ENCODE data around the gene HOXA4.

HOXA4 gene

GRCh38 chr7:27159266-27160144, 28.9 kb upstream of the HOXA4 start:
- H3K9ac ChIP-seq (ENCODE audit: low read length) = no peak overlapping the region
- H2AFZ ChIP-seq (ENCODE audit: low read length) = no peak overlapping the region
- H3F3A ChIP-seq (ENCODE audit: insufficient read depth, low read length) = no peaks in the 10 kb centered on the region
- peaks cover 91% of the 10 kb centered on the region for H3K27me3 ChIP-seq (replicated peaks; ENCODE audit: insufficient read depth, low read length)
- H3K36me3 ChIP-seq (replicated peaks; ENCODE audit: insufficient read depth, low read length) = no peaks in the 10 kb centered on the region
- no peaks in the 10 kb centered on the region for H3K79me2 ChIP-seq (ENCODE audit: low read length)
- H3K4me3 ChIP-seq (ENCODE audit: low read length) = peak overlapping the region; percentile 64; the same call in 1 of the 2 replicates
- no peaks in the 10 kb centered on the region for H3K9me3 ChIP-seq (replicated peaks; ENCODE audit: insufficient read depth, low read length)
- DNase-seq = no peak
- H3K27ac ChIP-seq (ENCODE audit: low read length) = no peak overlapping the region
- H3K4me1 ChIP-seq (ENCODE audit: low read length) = peaks cover 4% of the 10 kb centered on the region; the same call in 1 of the 2 replicates
- H3K4me2 ChIP-seq (ENCODE audit: low read depth, low read length) = peak overlapping the region; percentile 96; the same call in 1 of the 2 replicates
- no peaks in the 10 kb centered on the region for H3K9me2 ChIP-seq (replicated peaks; ENCODE audit: insufficient read depth, low read length)
- no peaks in the 10 kb centered on the region for H4K20me1 ChIP-seq (ENCODE audit: insufficient read depth, low read length)
- TF ChIP-seq EZH2phosphoT487 (IDR thresholded peaks at IDR 0.05; ENCODE audit: low read length) = no peak
- no peak for TF ChIP-seq CTCF (IDR thresholded peaks at IDR 0.05; ENCODE audit: low read length)
- no peak for TF ChIP-seq EZH2 (optimal IDR thresholded peaks at IDR 0.05; ENCODE audit: low read depth, low read length)

- H3K4me1 ChIP-seq (ENCODE audit: low read length) = peaks cover 4% of the 10 kb centered on the region; the same call in 1 of the 2 replicates
- no peaks in the 10 kb centered on the region for H3F3A ChIP-seq (ENCODE audit: insufficient read depth, low read length)
- no peak overlapping the region for H3K27ac ChIP-seq (ENCODE audit: low read length)
- no peaks in the 10 kb centered on the region for H3K9me3 ChIP-seq (replicated peaks; ENCODE audit: insufficient read depth, low read length)
- H3K9ac ChIP-seq (ENCODE audit: low read length) = no peak overlapping the region
- H3K27me3 ChIP-seq (replicated peaks; ENCODE audit: insufficient read depth, low read length) = peaks cover 91% of the 10 kb centered on the region
- no peaks in the 10 kb centered on the region for H3K79me2 ChIP-seq (ENCODE audit: low read length)
- H3K36me3 ChIP-seq (replicated peaks; ENCODE audit: insufficient read depth, low read length) = no peaks in the 10 kb centered on the region
- no peak overlapping the region for H3K4me3 ChIP-seq (ENCODE audit: low read length)
- H3K4me2 ChIP-seq (ENCODE audit: low read depth, low read length) = no peak overlapping the region
- no peaks in the 10 kb centered on the region for H3K9me2 ChIP-seq (replicated peaks; ENCODE audit: insufficient read depth, low read length)
- H4K20me1 ChIP-seq (ENCODE audit: insufficient read depth, low read length) = no peaks in the 10 kb centered on the region
- DNase-seq = no peak
- no peak for TF ChIP-seq EZH2phosphoT487 (IDR thresholded peaks at IDR 0.05; ENCODE audit: low read length)
- no peak for TF ChIP-seq CTCF (IDR thresholded peaks at IDR 0.05; ENCODE audit: low read length)
- no peak for TF ChIP-seq EZH2 (optimal IDR thresholded peaks at IDR 0.05; ENCODE audit: low read depth, low read length)
- no peak overlapping the region for H2AFZ ChIP-seq (ENCODE audit: low read length)
Measured at GRCh38 chr7:27158436-27159265, 28.1 kb upstream of the HOXA4 start.

GRCh38 chr7:27157702-27158431, 27.3 kb upstream of the HOXA4 start:
- Histone ChIP-seq H3K9ac (ENCODE audit: low read length) (no peak overlapping the region), H3K27me3 (replicated peaks; ENCODE audit: insufficient read depth, low read length) (peaks cover 91% of the 10 kb centered on the region), H2AFZ (ENCODE audit: low read length) (no peak overlapping the region), H4K20me1 (ENCODE audit: insufficient read depth, low read length) (no peaks in the 10 kb centered on the region), H3K4me2 (ENCODE audit: low read depth, low read length) (no peak overlapping the region), H3K4me3 (ENCODE audit: low read length) (no peak overlapping the region), H3K9me3 (replicated peaks; ENCODE audit: insufficient read depth, low read length) (no peaks in the 10 kb centered on the region), H3K27ac (ENCODE audit: low read length) (no peak overlapping the region), H3K4me1 (ENCODE audit: low read length) (peaks cover 4% of the 10 kb centered on the region; the same call in 1 of the 2 replicates), H3K36me3 (replicated peaks; ENCODE audit: insufficient read depth, low read length) (no peaks in the 10 kb centered on the region), H3F3A (ENCODE audit: insufficient read depth, low read length) (no peaks in the 10 kb centered on the region), H3K79me2 (ENCODE audit: low read length) (no peaks in the 10 kb centered on the region), H3K9me2 (replicated peaks; ENCODE audit: insufficient read depth, low read length) (no peaks in the 10 kb centered on the region)
- no peak for TF ChIP-seq CTCF (IDR thresholded peaks at IDR 0.05; ENCODE audit: low read length)
- TF ChIP-seq EZH2 (optimal IDR thresholded peaks at IDR 0.05; ENCODE audit: low read depth, low read length) = no peak
- no peak for TF ChIP-seq EZH2phosphoT487 (IDR thresholded peaks at IDR 0.05; ENCODE audit: low read length)
- DNase-seq = no peak
